ENCODE data around the gene MED8.

Gene MED8

DNA sequence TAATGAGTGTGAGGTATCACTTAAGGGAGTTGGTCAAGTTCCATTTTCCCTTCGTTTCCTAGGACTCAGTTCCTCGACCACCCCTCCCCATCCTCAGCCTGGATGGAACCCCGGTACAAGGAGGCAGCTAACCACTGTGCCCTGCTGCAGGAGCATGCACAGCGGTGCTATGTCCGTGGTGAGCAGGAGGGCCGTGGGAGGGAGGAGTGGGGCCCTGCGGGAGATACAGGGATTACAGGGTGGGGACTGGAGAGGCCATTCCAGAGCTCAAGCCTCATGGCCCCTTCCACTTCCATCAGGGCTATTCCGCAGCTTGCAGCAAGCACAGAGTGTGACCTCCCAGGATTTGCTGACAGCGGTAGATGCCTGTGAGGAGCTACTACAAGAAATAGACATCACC is 38.3 kb upstream of the MED8 start:
- no peak overlapping the region for H3K4me3 ChIP-seq (ENCODE audit: low read length)
- no peak for DNase-seq (ENCODE audit: low read depth)
- TF ChIP-seq CTCF (conservative IDR thresholded peaks at IDR 0.05; ENCODE audit: low read depth, low read length), result no peak

DNA sequence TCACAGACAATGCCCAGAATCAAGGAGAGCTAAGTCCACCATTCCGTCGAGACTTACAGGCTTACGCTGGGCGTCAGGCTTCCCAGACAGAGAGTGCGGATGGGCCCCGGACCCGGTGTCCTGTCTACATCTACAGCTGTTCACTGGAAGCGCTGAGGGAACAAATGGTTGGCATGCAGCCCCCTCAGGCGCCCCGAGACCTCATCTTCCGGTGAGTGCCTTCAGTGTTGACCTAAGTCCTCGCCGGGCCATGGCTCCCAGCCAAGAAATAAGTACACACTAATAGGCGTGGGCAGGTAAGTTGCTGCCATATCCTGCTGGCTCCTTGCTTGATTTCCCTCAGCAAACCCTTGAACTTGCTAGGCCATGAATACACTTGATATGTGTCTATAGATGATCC is 37.9 kb upstream of the MED8 start:
- no peak for TF ChIP-seq CTCF (conservative IDR thresholded peaks at IDR 0.05; ENCODE audit: low read depth, low read length)
- no peak for DNase-seq (ENCODE audit: low read depth)
- H3K4me3 ChIP-seq (ENCODE audit: low read length), result no peak overlapping the region

DNA sequence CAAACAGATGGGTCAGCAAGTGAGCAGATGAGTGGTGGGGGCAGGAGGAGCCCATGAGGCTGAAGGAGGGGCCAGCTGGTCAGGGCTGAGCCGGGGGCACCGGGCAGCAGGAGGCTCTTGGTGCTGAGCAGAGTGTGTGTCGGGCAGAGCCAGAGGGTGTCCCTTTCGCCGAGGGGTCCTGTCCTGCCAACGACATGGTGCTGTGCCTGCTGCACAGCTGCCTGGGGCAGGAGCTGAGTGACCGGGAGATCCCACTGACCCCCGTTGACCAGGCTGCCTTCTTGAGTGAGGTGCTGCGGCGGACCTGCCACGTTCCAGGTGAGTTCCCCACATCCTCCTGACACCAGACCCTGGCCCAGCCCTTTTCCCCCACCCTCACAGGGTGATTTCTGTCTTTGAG is 36.6 kb upstream of the MED8 start:
- no peak for TF ChIP-seq CTCF (conservative IDR thresholded peaks at IDR 0.05; ENCODE audit: low read depth, low read length)
- no peak for DNase-seq (ENCODE audit: low read depth)

DNA sequence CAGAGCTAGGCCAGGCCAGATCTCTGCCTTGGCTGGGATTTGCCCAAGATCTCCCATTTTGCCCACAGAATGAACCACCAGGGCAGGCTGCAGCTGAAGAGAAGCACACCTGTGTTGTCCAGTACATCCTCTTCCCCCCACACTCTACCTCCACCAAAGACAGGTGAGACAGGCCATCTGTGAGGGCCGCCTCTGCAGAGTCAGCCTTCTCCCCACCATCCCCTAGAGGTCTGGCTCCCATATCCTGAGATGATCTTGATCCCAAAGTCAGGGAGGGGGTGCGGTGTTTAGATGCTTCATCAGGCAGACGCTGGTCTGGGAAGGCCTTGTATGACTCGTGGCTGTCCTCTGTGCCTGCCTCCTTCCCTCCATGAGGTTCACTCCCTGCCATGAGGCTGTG is 35.4 kb upstream of the MED8 start:
- no peak for TF ChIP-seq CTCF (conservative IDR thresholded peaks at IDR 0.05; ENCODE audit: low read depth, low read length)
- DNase-seq (ENCODE audit: low read depth), result no peak
- H3K4me3 ChIP-seq (ENCODE audit: low read length), result no peak overlapping the region

More for the DNA sequence above, 36.6 kb upstream of the MED8 start:
- H3K4me3 ChIP-seq (ENCODE audit: low read length), result no peak overlapping the region

DNA sequence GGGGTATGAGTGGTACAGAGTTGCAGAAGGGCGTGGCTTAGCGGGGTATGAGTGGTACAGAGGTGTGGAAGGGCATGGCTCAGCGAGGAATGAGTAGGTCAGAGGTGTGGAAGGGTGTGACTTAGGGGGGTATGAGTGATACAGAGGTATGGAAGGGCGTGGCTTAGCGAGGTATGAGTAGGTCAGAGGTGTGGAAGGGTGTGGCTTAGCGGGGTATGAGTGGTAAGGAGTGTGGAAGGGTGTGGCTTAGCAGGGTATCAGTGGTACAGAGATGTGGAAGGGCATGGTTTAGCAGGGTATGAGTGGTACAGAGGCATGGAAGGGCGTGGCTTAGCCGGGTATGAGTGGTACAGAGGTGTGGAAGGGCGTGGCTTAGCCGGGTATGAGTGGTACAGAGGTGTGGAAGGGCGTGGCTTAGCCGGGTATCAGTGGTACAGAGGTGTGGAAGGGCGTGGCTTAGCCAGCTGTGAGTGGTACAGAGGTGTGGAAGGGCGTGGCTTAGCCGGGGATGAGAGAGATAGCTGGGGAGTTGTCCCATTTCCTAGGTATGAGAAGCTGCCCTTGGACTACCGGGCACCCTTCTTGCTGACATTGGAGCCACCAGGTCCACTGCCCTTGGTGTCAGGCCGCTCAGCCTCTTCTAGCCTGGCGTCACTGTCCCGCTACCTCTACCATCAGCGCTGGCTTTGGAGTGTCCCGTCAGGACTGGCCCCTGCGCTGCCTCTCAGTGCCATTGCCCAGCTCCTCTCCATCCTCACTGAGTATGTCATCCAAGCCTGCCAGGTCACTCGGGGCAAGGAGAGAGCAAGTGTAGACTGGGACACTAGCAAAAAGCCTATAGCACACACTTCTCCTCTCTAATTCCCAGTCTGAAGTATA is 34.3 kb upstream of the MED8 start:
- TF ChIP-seq CTCF (conservative IDR thresholded peaks at IDR 0.05; ENCODE audit: low read depth, low read length), result no peak
- H3K4me3 ChIP-seq (ENCODE audit: low read length), result no peak overlapping the region
- DNase-seq (ENCODE audit: low read depth), result no peak

- no peak for TF ChIP-seq CTCF (conservative IDR thresholded peaks at IDR 0.05; ENCODE audit: low read depth, low read length)
- no peak for DNase-seq (ENCODE audit: low read depth)
- H3K4me3 ChIP-seq (ENCODE audit: low read length), result no peak overlapping the region
Observed at GRCh38 chr1:43422995-43423671, 33.5 kb upstream of the MED8 start.

Measured in retinal pigment epithelial cell (primary cell).